H9 (cell line): ENCODE results near the gene IL12RB2. TPM values are rescaled to one million over a fixed set of nuclear protein-coding genes. Genes with fewer than 3 reads are reported as not detected.

Source experiments
- DNase-seq: peaks from one replicate; pipeline ENCODE4 v3.0.0-alpha.2; 2017
- H2AFZ ChIP-seq: one replicate; pipeline ENCODE4 v1.6.1; 2013; ENCODE audit warnings: mild to moderate bottlenecking, low read length, control low read depth, moderate library complexity
- H2AK5ac ChIP-seq: 2 replicates; pipeline ENCODE4 v1.6.1; 2013; ENCODE audit warnings: low read length, control low read depth, mixed read lengths; ENCODE audit not compliant: insufficient read length
- H2BK120ac ChIP-seq: one replicate; pipeline ENCODE4 v1.6.1; 2013; ENCODE audit warnings: low read depth, mild to moderate bottlenecking, low read length, control low read depth, inconsistent platforms; ENCODE audit not compliant: poor library complexity, severe bottlenecking
- H2BK12ac ChIP-seq: 2 replicates; pipeline ENCODE4 v1.6.1; 2013; ENCODE audit warnings: low read length, control low read depth, mixed read lengths, low read depth; ENCODE audit not compliant: insufficient read length
- H2BK15ac ChIP-seq: 2 replicates; pipeline ENCODE4 v1.6.1; 2013; ENCODE audit warnings: low read depth, low read length, control low read depth
- H2BK20ac ChIP-seq: one replicate; pipeline ENCODE4 v1.6.1; 2013; ENCODE audit warnings: low read depth, mild to moderate bottlenecking, low read length, control low read depth, inconsistent platforms; ENCODE audit not compliant: poor library complexity, severe bottlenecking
- H2BK5ac ChIP-seq: 2 replicates; pipeline ENCODE4 v1.6.1; 2013; ENCODE audit warnings: low read length, control low read depth, mixed read lengths; ENCODE audit not compliant: insufficient read length
- H3K14ac ChIP-seq: 2 replicates; pipeline ENCODE4 v1.6.1; 2013; ENCODE audit warnings: low read length, control low read depth; ENCODE audit not compliant: insufficient read depth
- H3K18ac ChIP-seq: 2 replicates; pipeline ENCODE4 v1.6.1; 2013; ENCODE audit warnings: low read depth, mild to moderate bottlenecking, mixed read lengths, low read length, control low read depth; ENCODE audit not compliant: insufficient read length
- H3K23ac ChIP-seq: 2 replicates; pipeline ENCODE4 v1.6.1; 2013; ENCODE audit warnings: low read length, control low read depth, mixed read lengths, low read depth; ENCODE audit not compliant: insufficient read length
- H3K23me2 ChIP-seq: 2 replicates; pipeline ENCODE4 v1.6.1; 2013; ENCODE audit warnings: low read depth, mild to moderate bottlenecking, mixed read lengths, low read length, control low read depth; ENCODE audit not compliant: insufficient read length, poor library complexity, severe bottlenecking
- H3K27ac ChIP-seq: 2 replicates; pipeline ENCODE4 v1.5.1; 2013; ENCODE audit warnings: low read length, control low read depth, mixed read lengths, low read depth; ENCODE audit not compliant: insufficient read length
- H3K27me3 ChIP-seq: 2 replicates; pipeline ENCODE4 v1.6.1; 2013; ENCODE audit warnings: low read length, control low read depth, inconsistent platforms; ENCODE audit not compliant: insufficient read depth
- H3K4ac ChIP-seq: 2 replicates; pipeline ENCODE4 v1.6.1; 2013; ENCODE audit warnings: low read depth, mild to moderate bottlenecking, control low read depth, inconsistent platforms, low read length, moderate library complexity
- H3K4me1 ChIP-seq: 2 replicates; pipeline ENCODE4 v1.6.1; 2013; ENCODE audit warnings: low read length, control low read depth, inconsistent platforms; ENCODE audit not compliant: insufficient read depth
- H3K4me2 ChIP-seq: 2 replicates; pipeline ENCODE4 v1.6.1; 2013; ENCODE audit warnings: low read length, control low read depth, mixed read lengths; ENCODE audit not compliant: insufficient read length, insufficient read depth
- H3K56ac ChIP-seq: 2 replicates; pipeline ENCODE4 v1.6.1; 2013; ENCODE audit warnings: low read depth, mild to moderate bottlenecking, mixed read lengths, low read length, control low read depth; ENCODE audit not compliant: insufficient read length
- H3K79me1 ChIP-seq: 2 replicates; pipeline ENCODE4 v1.6.1; 2013; ENCODE audit warnings: low read depth, mild to moderate bottlenecking, moderate library complexity, low read length, control low read depth, inconsistent platforms; ENCODE audit not compliant: insufficient read depth, poor library complexity, severe bottlenecking
- H3K79me2 ChIP-seq: 2 replicates; pipeline ENCODE4 v1.6.1; 2013; ENCODE audit warnings: low read length, control low read depth, inconsistent platforms; ENCODE audit not compliant: insufficient read depth
- H3K9ac ChIP-seq: 2 replicates; pipeline ENCODE4 v1.6.1; 2013; ENCODE audit warnings: low read length, control low read depth, mixed read lengths; ENCODE audit not compliant: insufficient read length; ENCODE audit errors: extremely low read depth
- H3K9me3 ChIP-seq: one replicate; pipeline ENCODE4 v1.6.1; 2013; ENCODE audit warnings: low read depth, low read length, inconsistent platforms; ENCODE audit not compliant: control insufficient read depth
- H3T11ph ChIP-seq: one replicate; pipeline ENCODE4 v1.6.1; 2013; ENCODE audit warnings: mild to moderate bottlenecking, low read length, control low read depth, inconsistent platforms
- H4K20me1 ChIP-seq: one replicate; pipeline ENCODE4 v1.6.1; 2013; ENCODE audit not compliant: control insufficient read depth, insufficient read length, insufficient read depth
- H4K5ac ChIP-seq: 2 replicates; pipeline ENCODE4 v1.6.1; 2013; ENCODE audit warnings: low read depth, mild to moderate bottlenecking, mixed read lengths, low read length, control low read depth; ENCODE audit not compliant: insufficient read length
- H4K8ac ChIP-seq: replicated peaks from 2 replicates; pipeline ENCODE4 v1.6.1; 2013; ENCODE audit warnings: low read length, control low read depth, mixed read lengths, low read depth; ENCODE audit not compliant: insufficient read length
- H4K91ac ChIP-seq: 2 replicates; pipeline ENCODE4 v1.6.1; 2013; ENCODE audit warnings: low read depth, mild to moderate bottlenecking, moderate library complexity, mixed read lengths, low read length, control low read depth; ENCODE audit not compliant: insufficient read length
- H3K27ac Mint-ChIP-seq, 3 experiments: 2 replicates in 2 of 3; 3 replicates in 1 of 3; pipeline ENCODE4 v1.8.0; 2020 to 2021; ENCODE audit warnings: mixed read lengths in 3 of 3, mild to moderate bottlenecking in 1 of 3, moderate library complexity in 1 of 3
- H3K27me3 Mint-ChIP-seq: 2 replicates; pipeline ENCODE4 v1.8.0; 2021; ENCODE audit warnings: low read depth, mild to moderate bottlenecking, moderate library complexity, mixed read lengths
- H3K36me3 Mint-ChIP-seq, 3 experiments: 2 replicates in 2 of 3; 3 replicates in 1 of 3; pipeline ENCODE4 v1.8.0; 2020 to 2021; ENCODE audit warnings: low read depth in 3 of 3, mixed read lengths in 3 of 3; ENCODE audit not compliant: insufficient read depth in 1 of 3
- H3K4me1 Mint-ChIP-seq, 2 experiments: 2 replicates each; pipeline ENCODE4 v1.8.0; 2020; ENCODE audit warnings: mixed read lengths in 2 of 2
- H3K4me3 Mint-ChIP-seq, 2 experiments: 2 replicates in 1 of 2; 3 replicates in 1 of 2; pipeline ENCODE4 v1.8.0; 2020 to 2021; ENCODE audit warnings: mild to moderate bottlenecking in 2 of 2, mixed read lengths in 2 of 2, moderate library complexity in 1 of 2
- H3K9me3 Mint-ChIP-seq, 2 experiments: 2 replicates in 1 of 2; 3 replicates in 1 of 2; pipeline ENCODE4 v1.8.0; 2020; ENCODE audit warnings: mild to moderate bottlenecking in 2 of 2, mixed read lengths in 2 of 2, moderate library complexity in 1 of 2
- CTCF ChIP-seq: fragments of 200-600 bp; sonication (generic); conservative IDR thresholded peaks from 3 replicates; pipeline ENCODE4 v1.8.0; 2021; ENCODE audit warnings: antibody characterized with exemption, mild to moderate bottlenecking
- WGBS: extraction: QIAGEN DNeasy Blood & Tissue Kit; methylation state at CpG from one replicate; pipeline ENCODE4 v1.1.7; 2013; ENCODE audit warnings: missing lambda C conversion rate, low lambda C conversion rate, mixed read lengths; ENCODE audit not compliant: insufficient read length; ENCODE audit errors: extremely low coverage; 5-methylcytosine and 5-hydroxymethylcytosine counted together
- total RNA-seq: library from RNA; stranded (reverse); gene quantifications from 2 replicates; pipeline ENCODE4 v1.2.1, GENCODE V29; 2021

IL12RB2 gene
- total RNA-seq, 1 experiment from 2014 or later: 0.77 TPM

GRCh38 chr1:67371681-67372080, 64.0 kb downstream of the IL12RB2 start:
- H3K4ac ChIP-seq: no peak overlapping the region
- H3K18ac ChIP-seq: no peak overlapping the region
- no peak overlapping the region for H3K23ac ChIP-seq
- TF ChIP-seq CTCF: no peak
- no peaks in the 10 kb centered on the region for H4K20me1 ChIP-seq
- H3K36me3 Mint-ChIP-seq: no peaks in the 10 kb centered on the region
- no CpG with 5 or more reads among the region's 5 CpGs for WGBS
- no peaks in the 10 kb centered on the region for H3K27me3 Mint-ChIP-seq
- no peak overlapping the region for H4K8ac ChIP-seq
- H3K14ac ChIP-seq: no peak overlapping the region
- no peaks in the 10 kb centered on the region for H3K27me3 ChIP-seq
- no peak overlapping the region for H2BK12ac ChIP-seq
- H3K79me1 ChIP-seq: no peaks in the 10 kb centered on the region
- no peak overlapping the region for H2BK15ac ChIP-seq
- H2BK5ac ChIP-seq: no peak overlapping the region
- H4K91ac ChIP-seq: no peak overlapping the region
- peaks cover 20 to 22% of the 10 kb centered on the region in 2 experiments for H3K4me1 Mint-ChIP-seq
- H3K27ac Mint-ChIP-seq: peak overlapping the region in 1 of 3 experiments; percentile 33; a peak in 1 of 7 replicates
- H3K23me2 ChIP-seq: no peaks in the 10 kb centered on the region
- H2AFZ ChIP-seq: no peak overlapping the region
- no peak for DNase-seq
- peaks cover 3% of the 10 kb centered on the region; the same call in 1 of the 2 replicates for H3K4me1 ChIP-seq
- no peak overlapping the region for H3K9ac ChIP-seq
- H2BK20ac ChIP-seq: no peak overlapping the region
- H3K79me2 ChIP-seq: no peaks in the 10 kb centered on the region
- H3K27ac ChIP-seq: no peak overlapping the region
- no peak overlapping the region for H4K5ac ChIP-seq
- no peak overlapping the region for H2BK120ac ChIP-seq
- H2AK5ac ChIP-seq: no peak overlapping the region
- H3K9me3 Mint-ChIP-seq: no peaks in the 10 kb centered on the region
- no peak overlapping the region for H3T11ph ChIP-seq
- H3K4me3 Mint-ChIP-seq: no peak overlapping the region
- no peak overlapping the region for H3K56ac ChIP-seq
- no peak overlapping the region for H3K4me2 ChIP-seq
- no peaks in the 10 kb centered on the region for H3K9me3 ChIP-seq
